HG02884 (cell line): ENCODE results near the gene COQ2.
"Not testable (repeated sequence)": the region's sequence is repeated elsewhere in the genome, so short reads cannot be mapped to it uniquely, and the experiment has no call there.

Experiments used
- ATAC-seq: cut with Tn5 transposase; IDR thresholded peaks from one replicate; pipeline ENCODE4 v1.9.1; 2021; ENCODE audit warnings: mild to moderate bottlenecking, moderate library complexity; ENCODE audit not compliant: unreplicated experiment

The COQ2 gene

GRCh38 chr4:83250687-83251446 is 33.7 kb downstream of the COQ2 start:
- ATAC-seq = no peak

GRCh38 chr4:83248486-83248885 is 36.1 kb downstream of the COQ2 start:
- no peak for ATAC-seq

DNA sequence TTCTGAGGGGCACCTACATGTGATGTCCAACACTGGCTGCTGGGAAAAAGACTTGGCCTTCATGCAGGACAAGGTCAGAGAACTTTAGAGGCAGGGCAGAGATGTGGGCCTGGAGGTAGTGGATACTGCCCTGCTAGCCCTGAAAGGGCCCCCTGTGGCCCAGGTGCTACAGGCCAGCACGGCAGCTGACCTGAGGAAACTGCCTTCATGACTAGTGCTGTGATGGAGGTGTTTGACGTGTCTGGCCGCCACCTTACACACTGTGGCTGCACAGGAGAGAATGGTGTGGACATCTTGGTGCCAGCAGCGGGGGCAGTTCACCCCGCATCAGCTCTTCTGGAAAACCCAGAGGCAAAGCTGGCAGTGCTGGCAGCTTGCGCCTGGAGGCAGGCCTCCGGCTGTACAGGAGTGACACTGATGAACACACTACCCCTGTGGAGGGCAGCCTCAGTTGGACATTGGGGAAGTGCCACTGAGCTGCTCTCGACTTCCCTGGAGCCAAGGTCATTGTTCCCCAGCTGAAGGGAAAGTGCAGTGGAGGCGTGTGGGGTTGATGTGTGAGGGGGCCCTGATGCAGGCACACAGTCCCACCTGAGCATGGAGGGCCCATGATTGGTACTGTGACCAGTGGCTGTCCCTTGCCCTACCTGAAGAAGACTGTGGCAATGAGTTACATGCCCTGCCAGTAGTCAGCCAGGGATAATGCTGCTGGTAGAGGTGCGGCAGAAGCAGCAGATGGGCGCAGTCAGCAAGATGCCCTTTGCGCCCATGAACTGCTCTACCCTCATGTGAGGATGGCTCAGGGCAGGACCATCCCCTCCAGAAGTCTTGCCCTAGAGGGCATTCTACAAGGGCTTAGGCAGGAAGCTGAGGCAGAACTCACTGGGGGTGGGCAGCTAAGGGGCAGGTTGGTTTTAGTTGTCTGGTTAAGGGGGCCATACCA is 36.9 kb downstream of the COQ2 start:
- ATAC-seq = no peak

DNA sequence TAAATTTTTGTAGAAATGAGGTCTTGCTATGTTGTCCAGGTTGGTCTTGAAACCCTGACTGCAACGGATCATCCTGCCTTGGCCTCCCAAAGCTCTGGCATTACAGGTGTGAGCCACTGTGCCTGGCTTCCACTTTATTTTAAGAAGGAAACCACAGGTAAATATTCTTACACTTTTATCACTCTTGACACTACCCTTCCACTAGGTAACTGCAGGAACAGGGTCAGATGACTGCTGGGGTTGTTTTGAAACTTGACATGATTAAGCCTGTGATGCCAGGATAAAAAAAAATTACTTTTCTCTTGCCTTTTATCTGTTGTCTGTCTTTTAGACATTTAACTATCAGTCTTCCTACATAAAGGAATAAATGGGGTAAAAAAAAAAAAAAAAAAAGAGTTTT is 43.5 kb downstream of the COQ2 start:
- no peak for ATAC-seq

GRCh38 chr4:83240379-83240875 is 44.2 kb downstream of the COQ2 start:
- peak; percentile 87 for ATAC-seq

DNA sequence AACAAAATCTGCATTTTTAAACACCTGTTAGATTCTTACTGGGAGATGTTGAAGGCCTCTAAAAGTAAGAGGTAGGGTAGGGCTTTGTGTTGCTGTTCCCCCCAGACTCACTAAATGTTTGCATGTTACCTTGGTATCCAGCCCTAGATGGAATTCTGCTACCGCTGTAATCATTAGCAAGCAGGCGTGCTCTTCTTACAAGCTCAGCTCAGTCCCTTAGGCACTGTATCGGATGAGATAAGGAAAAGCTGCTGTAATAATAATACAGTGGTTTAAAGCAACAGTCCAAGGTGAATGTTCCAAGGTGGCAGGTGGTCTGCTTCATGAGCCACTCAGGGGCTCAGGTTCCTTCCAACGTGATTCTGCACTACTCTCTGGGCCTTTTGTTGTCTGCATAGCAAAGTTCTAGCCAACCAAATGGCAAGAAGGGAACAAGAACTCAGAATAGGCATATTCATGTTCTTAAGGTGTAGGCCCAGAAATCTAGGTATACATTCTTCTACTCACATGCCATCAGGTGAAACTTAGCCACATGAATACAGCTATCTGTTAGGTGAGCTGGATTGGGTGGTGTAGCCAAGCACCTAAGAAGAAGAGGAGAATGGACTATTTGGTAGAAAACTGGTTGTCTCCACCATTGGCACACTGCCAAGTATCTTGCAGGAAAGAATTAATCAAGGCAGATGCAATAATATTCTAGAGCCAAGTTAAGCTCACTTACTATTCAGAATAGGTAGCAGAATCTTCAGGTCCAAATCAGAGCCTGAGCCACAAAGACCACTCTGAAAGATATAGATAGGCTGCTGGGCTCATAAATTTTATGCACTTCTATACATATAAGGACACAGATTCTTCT is 46.0 kb downstream of the COQ2 start:
- ATAC-seq = no peak

- no peak for ATAC-seq
Measured at GRCh38 chr4:83237591-83237990, 47.0 kb downstream of the COQ2 start.

DNA sequence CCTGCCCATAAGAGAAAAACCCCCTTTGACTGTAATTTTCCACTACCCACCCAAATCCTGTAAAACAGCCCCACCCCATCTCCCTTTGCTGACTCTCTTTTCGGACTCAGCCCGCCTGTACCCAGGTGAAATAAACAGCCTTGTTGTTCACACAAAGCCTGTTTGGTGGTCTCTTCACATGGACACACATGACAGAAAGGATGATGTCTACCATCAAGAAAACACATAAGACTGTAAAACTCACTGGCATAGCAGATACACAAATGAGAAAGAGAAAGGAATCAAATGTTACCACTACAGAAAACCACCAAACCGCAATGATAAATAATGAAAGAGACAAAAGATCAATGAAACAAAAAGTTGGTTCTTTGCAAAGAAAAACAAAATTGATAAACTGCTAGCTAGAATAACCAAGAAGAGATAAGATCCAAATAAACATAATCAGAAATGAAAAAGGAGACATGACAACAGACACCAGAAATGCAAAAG is 48.9 kb downstream of the COQ2 start:
- ATAC-seq = not testable (repeated sequence)

GRCh38 chr4:83234902-83235644 is 49.5 kb downstream of the COQ2 start:
- no peak for ATAC-seq

DNA sequence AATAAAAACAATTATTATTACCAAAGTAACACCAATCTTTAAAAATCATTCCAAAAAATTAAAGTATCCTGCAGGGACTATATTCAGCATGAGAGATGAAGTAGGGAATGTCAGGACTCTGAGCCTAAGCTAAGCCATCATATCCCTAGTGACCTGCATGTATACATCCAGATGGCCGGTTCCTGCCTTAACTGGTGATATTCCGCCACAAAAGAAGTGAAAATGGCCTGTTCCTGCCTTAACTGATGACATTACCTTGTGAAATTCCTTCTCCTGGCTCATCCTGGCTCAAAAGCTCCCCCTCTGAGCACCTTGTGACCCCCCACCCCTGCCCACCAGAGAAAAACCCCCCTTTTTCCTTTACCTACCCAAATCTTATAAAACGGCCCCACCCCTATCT is 50.2 kb downstream of the COQ2 start:
- ATAC-seq = not testable (repeated sequence)

DNA sequence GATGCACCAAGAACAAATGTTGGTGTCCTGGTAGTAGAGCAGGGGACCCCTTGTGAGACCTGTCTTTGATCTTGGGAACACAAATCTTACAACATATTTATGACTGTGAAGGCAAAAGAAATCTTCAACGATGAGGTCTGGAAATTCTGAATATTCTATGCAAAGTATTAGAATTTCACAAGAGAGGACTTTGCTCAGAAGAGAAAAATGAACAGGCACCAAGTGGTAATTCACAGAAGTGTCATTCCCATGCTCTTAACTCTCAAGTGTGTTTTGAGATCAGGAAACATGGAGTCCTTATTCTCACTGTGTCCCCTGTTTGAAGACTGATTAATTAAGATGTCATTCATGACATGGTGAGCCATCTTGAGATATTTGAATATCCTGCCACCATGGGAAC is 52.5 kb downstream of the COQ2 start:
- no peak for ATAC-seq

GRCh38 chr4:83231620-83232076 is 53.0 kb downstream of the COQ2 start:
- ATAC-seq = peak; percentile 72

DNA sequence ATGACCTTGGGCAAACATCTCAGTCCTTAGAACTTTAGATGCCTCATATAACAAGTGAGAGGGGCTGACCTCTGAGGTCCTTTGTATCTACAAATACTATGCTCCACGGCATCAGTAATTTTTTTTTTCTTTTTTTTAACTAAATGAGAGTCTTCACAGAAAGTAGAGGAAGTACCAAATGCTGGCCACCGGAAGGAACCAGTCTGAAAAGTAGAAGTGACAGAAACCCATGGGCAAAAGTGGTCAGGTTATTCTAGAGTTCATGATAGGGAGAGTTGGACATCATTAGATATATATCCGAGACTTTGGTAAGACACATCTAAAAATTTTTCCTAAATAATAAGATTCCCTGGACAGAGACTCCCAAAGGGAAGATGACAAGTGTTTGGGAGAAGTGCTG is 53.7 kb downstream of the COQ2 start:
- ATAC-seq = no peak

- no peak for ATAC-seq
Measured at GRCh38 chr4:83229791-83230190, 54.8 kb downstream of the COQ2 start.

- no peak for ATAC-seq
Measured at GRCh38 chr4:83228231-83228630, 56.4 kb downstream of the COQ2 start.

DNA sequence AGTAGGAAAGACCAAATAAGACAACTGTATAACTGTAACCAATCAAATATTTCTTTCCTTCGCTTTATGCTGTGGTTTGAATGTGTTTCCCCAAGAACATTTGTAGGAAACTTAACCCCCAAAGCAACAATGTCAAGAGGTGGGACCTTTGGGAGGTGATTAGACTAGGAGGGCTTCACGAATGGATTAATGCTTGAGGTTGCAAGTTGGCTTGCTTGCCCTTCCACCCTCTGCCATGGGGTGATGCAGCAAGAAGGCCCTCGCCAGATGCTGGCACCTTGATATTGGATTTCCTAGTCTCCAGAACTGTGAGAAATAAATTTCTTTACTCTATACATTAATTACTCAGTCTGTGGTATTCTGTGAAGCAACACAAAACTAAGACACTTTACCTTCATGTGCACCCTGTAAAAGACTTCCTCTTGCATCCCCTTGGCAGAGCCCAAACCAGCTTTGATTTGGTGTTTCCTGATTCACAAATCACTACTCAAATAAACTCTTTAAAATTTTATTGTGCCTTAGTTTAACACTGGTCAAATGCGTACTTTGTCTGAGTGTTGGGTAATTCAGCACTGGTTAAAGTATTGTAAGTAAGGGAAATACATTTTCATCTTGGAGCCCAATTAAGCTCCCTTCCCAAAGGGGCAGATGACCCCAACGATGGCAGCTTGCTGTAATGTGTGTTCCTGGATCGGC is 59.9 kb downstream of the COQ2 start:
- no peak for ATAC-seq

GRCh38 chr4:83223781-83224180 is 60.8 kb downstream of the COQ2 start:
- no peak for ATAC-seq

DNA sequence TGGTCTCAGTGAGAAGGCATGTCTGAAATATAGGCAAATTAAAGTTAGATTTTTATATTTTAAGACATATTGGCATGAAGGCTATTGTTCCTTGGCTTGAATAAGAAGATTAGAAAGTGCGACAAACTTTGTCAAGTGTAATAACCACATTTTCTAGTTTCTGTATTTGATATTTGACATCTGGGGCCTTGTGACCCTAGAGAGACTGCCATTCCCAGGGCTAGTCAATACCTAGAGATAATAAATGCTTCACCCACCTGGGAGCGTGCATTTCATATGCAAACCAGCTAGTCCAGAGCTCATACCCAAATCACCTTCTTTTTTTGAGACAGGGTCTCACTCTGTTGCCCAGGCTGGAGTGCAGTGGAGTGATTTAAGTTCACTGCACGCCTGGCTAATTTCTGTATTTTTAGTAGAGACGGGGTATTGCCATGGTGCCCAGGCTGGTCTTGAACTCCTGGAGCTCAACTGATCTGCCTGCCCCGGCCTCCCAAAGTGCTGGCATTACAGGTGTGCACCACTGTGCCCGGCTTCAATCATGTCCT is 62.6 kb downstream of the COQ2 start:
- peak; percentile 25 for ATAC-seq
